NCI-H146 (cell line): ENCODE results near the gene CPNE2.
"Not testable (repeated sequence)": the region's sequence is repeated elsewhere in the genome, so short reads cannot be mapped to it uniquely, and the experiment has no call there.

Experiments
- DNase-seq: peaks from one replicate; lab custom pipeline; 2025; lab: John Stamatoyannopoulos, UW

The CPNE2 gene

GRCh38 chr16:57098188-57098841 is 5.9 kb downstream of the CPNE2 start:
- no peak for DNase-seq

DNA sequence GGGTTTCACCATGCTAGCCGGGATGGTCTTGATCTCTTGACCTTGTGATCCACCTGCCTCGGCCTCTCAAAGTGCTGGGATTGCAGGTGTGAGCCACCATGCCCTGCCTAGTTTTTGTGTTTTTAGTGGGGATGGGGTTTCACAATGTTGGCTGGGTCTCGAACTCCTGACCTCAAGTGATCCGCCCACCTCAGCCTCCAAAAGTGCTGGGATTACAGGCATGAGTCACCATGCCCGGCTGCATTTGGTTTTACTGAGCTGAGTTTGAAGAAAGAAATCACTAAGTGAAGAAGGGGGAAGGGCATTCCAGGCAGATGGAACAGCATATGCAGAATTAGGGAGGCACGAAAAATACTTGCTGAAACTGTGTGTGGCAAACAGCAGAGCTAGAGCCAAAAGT is 7.6 kb downstream of the CPNE2 start:
- DNase-seq, result not testable (repeated sequence)

GRCh38 chr16:57100445-57100844 is 8.1 kb downstream of the CPNE2 start:
- DNase-seq, result no peak

GRCh38 chr16:57102888-57103851 is 10.8 kb downstream of the CPNE2 start:
- DNase-seq, result no peak

- DNase-seq, result no peak
Measured at GRCh38 chr16:57104706-57105105, 12.3 kb downstream of the CPNE2 start.

DNA sequence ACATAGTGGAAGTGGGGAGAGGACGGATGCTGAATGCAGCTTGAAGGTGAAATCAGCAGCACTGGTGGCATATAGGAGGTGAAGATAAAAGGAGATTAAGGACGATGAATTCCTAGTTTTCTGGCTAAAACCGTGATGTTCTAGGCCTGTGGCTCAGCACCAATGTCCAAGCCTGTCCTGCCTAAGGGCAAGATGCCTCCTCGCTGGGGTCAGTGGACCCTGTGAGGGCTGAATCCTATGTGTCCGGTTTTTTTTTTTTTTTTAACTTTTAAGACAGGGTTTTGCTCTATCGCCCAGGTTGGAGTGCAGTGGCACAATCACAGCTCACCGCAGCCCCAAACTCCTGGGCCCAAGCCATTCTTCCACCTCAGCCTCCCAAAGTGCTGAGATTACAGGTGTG is 12.8 kb downstream of the CPNE2 start:
- no peak for DNase-seq

- DNase-seq, result no peak
Measured at GRCh38 chr16:57106767-57107166, 14.4 kb downstream of the CPNE2 start.

GRCh38 chr16:57107321-57107922 is 15.0 kb downstream of the CPNE2 start:
- no peak for DNase-seq

DNA sequence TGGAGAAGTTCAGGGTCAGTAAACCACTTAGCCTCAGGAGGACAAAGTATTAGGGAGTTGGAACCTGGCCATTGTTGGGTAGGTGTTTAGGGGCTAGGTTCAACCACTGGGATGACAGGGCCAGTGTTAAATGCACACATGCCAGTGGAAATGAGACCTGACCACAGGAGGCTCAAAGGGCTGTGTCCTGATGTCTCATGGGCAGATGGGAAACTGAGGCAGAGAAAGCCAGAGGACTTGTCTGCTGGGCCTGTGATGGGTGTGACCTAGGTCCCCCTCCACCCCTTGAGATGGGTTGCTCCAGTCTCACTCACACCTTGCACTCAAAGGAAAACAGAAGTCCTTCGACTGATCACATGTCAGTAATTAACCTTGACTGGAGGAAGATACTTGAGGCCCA is 16.0 kb downstream of the CPNE2 start:
- DNase-seq, result no peak

- DNase-seq, result not testable (repeated sequence)
Measured at GRCh38 chr16:57109259-57110105, 17.1 kb downstream of the CPNE2 start.

- no peak for DNase-seq
Measured at GRCh38 chr16:57110937-57111336, 18.6 kb downstream of the CPNE2 start.

GRCh38 chr16:57111420-57111819 is 19.0 kb downstream of the CPNE2 start:
- DNase-seq, result no peak

- DNase-seq, result no peak
Measured at GRCh38 chr16:57112403-57113041, 20.1 kb downstream of the CPNE2 start.

- DNase-seq, result no peak
Measured at GRCh38 chr16:57113042-57113453, 20.7 kb downstream of the CPNE2 start.

- no peak for DNase-seq
Measured at GRCh38 chr16:57113664-57114063, 21.3 kb downstream of the CPNE2 start.

DNA sequence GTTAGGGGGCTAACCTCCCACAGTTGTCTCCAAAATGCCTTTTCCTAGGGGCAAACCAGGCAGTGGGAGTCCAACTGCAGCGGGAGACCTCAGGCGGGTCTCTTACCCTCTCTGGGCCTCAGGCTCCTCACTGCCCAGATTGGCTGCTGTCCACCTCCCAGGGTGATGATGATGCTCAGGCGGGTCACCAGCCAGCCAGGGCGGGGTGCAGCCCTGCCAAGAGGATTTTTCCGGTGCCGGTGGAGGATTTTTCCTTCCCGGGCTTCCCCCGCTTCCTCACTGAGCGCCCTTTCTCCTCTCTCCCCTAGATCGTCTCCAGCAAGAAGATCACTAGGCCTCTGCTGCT is 22.8 kb downstream of the CPNE2 start:
- DNase-seq, result no peak

DNA sequence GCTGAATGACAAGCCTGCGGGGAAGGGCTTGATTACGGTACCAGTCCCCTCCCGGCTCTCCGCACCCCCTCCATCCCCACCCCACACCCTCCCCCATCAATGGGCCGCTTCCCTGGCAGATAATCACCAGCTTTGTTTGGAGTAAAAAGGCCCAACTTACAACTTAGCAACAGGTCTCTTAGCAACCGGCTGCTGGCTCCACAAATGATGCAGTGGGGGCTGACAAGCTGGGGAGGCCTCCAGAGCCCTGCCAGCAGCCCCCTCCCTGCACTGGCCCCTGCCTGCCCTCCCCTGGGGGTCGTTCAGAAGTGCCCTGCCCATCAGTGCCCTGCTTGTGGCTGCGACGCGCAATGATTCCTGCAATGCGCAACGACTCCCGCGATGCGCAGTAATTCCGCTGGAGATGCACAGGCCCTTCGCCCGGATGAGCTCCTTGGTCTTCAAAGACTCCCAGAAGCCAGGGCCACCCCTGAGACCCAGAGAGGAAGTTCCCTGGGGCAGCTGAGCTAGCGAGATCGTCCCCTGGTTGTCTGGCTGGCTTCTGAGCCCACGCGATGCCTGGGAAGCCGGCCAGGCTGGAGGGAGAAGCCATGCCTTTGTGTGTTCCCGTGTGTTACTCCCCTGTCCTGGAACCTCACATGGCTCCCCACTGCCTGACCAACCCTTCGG is 23.3 kb downstream of the CPNE2 start:
- DNase-seq, result peak; percentile 4

DNA sequence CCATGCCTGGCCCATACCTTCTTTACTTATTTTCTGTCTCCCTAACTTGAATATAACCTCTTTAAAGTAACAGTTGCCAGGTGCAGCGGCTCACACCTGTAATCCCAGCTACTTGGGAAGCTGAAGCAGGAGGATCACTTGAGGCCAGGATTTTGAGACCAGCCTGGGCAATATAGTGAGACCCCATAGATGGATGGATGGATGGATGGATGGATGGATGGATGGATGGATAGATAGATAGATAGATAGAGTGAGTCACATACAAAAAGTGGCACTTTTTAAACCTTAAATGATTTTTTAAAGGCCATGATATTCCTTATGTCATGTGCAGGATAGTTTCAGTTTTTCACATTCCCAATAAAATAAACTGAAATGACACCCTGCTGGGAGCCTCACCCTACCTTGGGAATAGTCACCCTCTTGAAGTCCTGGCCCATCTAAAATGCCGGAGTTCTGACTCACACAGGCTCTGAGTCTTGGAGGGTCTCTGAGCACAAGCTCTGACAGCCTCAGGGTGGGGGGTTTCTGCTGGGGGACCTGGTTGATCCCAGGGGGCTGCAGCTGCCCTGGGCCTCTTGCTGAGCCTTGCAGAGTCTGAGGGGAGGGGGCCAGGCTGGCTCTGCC is 26.2 kb downstream of the CPNE2 start:
- DNase-seq, result no peak

DNA sequence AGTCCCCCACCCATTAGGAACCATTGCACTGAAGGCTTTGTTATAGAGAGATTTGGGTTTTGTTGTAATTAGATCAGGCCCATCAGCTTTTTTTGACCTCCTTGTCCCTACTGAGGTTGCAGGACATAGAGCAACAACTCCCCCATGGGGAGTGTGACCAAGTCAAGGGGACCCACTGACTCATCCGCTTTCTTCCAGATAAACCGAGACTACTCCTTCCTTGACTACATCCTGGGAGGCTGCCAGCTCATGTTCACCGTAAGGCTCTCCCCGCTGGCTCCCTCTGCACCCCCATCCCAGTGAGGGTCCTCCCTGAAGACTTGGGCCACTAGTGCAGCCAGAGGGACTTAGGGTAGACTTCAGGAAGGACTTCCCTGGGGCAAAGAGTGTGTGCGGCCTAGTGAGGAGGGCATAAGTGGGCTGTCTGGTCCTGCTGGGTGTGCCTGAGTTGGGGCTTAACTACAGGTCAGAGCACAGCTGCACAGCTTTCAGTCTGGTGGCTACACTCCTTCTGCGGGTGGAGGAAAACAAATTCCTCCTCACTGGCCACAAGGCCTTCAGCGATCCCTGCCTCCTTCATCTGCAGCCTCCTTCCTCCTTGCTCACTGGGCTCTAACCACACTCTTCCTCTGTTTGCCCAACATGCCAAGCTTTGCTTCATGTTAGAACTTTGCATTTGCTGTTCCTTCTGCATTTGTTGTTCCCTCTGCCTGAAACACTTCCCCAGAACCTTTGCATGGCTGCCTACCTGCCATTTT is 31.0 kb downstream of the CPNE2 start:
- no peak for DNase-seq
